ENCODE results near the gene MATCAP1. TPM values are rescaled to one million over a fixed set of nuclear protein-coding genes. Genes with fewer than 3 reads are reported as not detected.

The MATCAP1 gene
- polyA plus RNA-seq, 1 of the 3 experiments (the other 2 are of a cell fraction) = 68.5 TPM

GRCh38 chr16:67183284-67183626 lies 508 bp downstream of the MATCAP1 start:
- POLR2A ChIA-PET = interaction anchor here (0.7 to 1.6 kb wide), 2 partner anchors 9 to 77 kb away, joined by 3 to 5 read pairs; no protein-coding TSS in a partner anchor
- WGBS (ENCODE audit: low lambda C conversion rate) = 3% methylated on average over 11 of the region's 11 CpGs
- CTCF ChIA-PET = interaction anchor here (1.4 to 4.2 kb wide), 5 partner anchors 8 to 170 kb away, joined by 3 to 27 read pairs (median 7); partner anchors contain the start of genes B3GNT9 and NOL3

GRCh38 chr16:67182288-67182687 lies 1.5 kb downstream of the MATCAP1 start:
- ChIA-PET POLR2A (interaction anchor here (1.6 kb wide), 1 partner anchor 8 kb away, joined by 5 read pairs; no protein-coding TSS in a partner anchor), CTCF (interaction anchor here (1.4 to 4.2 kb wide), 5 partner anchors 8 to 165 kb away, joined by 3 to 27 read pairs (median 7); partner anchors contain the start of genes B3GNT9 and NOL3)
- Histone ChIP-seq H3K27me3 (ENCODE audit: insufficient read depth) (no peaks in the 10 kb centered on the region), H3F3A (replicated peaks; ENCODE audit: insufficient read depth) (peaks cover 42% of the 10 kb centered on the region), H3K27ac (ENCODE audit: low read depth in 2 of 2, low read length in 1 of 2) (peak overlapping the region in 1 of 2 experiments; percentile 51; a peak in 1 of 4 replicates), H4K20me1 (ENCODE audit: insufficient read depth) (peaks cover 6% of the 10 kb centered on the region), H3K79me2 (ENCODE audit: insufficient read depth) (peaks cover 22% of the 10 kb centered on the region), H3K36me3 (replicated peaks in 1 of 2; ENCODE audit: control insufficient read depth in 1 of 2, insufficient read depth in 2 of 2, low read length in 1 of 2) (no peaks in the 10 kb centered on the region), H3K9ac (peak overlapping the region; percentile 96; the same call in 1 of the 2 replicates), H3K9me3 (no peaks in the 10 kb centered on the region), H3K9me2 (no peaks in the 10 kb centered on the region), H3K4me2 (peak overlapping the region; percentile 92), H3K4me1 (ENCODE audit: control insufficient read depth in 1 of 2, insufficient read depth in 2 of 2, low read depth in 1 of 2, low read length in 1 of 2) (peaks cover 22 to 44% of the 10 kb centered on the region in 2 experiments), H3K4me3 (ENCODE audit: low read depth in 2 of 2, low read length in 1 of 2) (peak overlapping the region in 1 of 2 experiments; percentile 82; a peak in 3 of 4 replicates), H2AFZ (ENCODE audit: low read depth) (no peak overlapping the region)
- WGBS (ENCODE audit: low lambda C conversion rate) = 87% methylated on average over 2 of the region's 2 CpGs
- no peak for TF ChIP-seq EP300 (IDR thresholded peaks at IDR 0.05; ENCODE audit: borderline replicate concordance in 1 of 2, low read depth in 1 of 2, low read length in 1 of 2)
- no peak for TF ChIP-seq NRF1 (IDR thresholded peaks at IDR 0.05; ENCODE audit: low read depth, low read length)
- no peak for TF ChIP-seq NFIC (IDR thresholded peaks at IDR 0.05; ENCODE audit: borderline replicate concordance)
- no peak for TF ChIP-seq FOXJ3 (CRISPR knock-in tag; IDR thresholded peaks at IDR 0.05)
- TF ChIP-seq CTCF (IDR thresholded peaks at IDR 0.05) = no peak
- no peak for TF ChIP-seq SMC3 (IDR thresholded peaks at IDR 0.05; ENCODE audit: low read depth, low read length)
- TF ChIP-seq RCOR1 (IDR thresholded peaks at IDR 0.05; ENCODE audit: low read length) = no peak
- TF ChIP-seq MXI1 (IDR thresholded peaks at IDR 0.05; ENCODE audit: low read depth, low read length) = no peak
- TF ChIP-seq GATA2 (CRISPR knock-in tag; IDR thresholded peaks at IDR 0.05) = no peak
- no peak for DNase-seq

More at GRCh38 chr16:67183284-67183626, 508 bp downstream of the MATCAP1 start:
- H3K4me1 ChIP-seq (ENCODE audit: control insufficient read depth in 1 of 2, insufficient read depth in 2 of 2, low read depth in 1 of 2, low read length in 1 of 2) = peaks cover 22 to 34% of the 10 kb centered on the region in 2 experiments
- peak overlapping the region; percentile 92 for H3K4me2 ChIP-seq
- DNase-seq = no peak
- TF ChIP-seq ZBTB33 (IDR thresholded peaks at IDR 0.05; ENCODE audit: borderline replicate concordance, low read depth) = no peak
- no peaks in the 10 kb centered on the region; the same call in none of the 2 replicates for H4K20me1 ChIP-seq (ENCODE audit: insufficient read depth)
- H3K27ac ChIP-seq (ENCODE audit: low read depth in 2 of 2, low read length in 1 of 2) = peak overlapping the region; percentile 60 to 92; a peak in 3 of 4 replicates
- H3F3A ChIP-seq (replicated peaks; ENCODE audit: insufficient read depth) = peaks cover 36% of the 10 kb centered on the region
- peak overlapping the region; percentile 66; the same call in 1 of the 2 replicates for H2AFZ ChIP-seq (ENCODE audit: low read depth)
- H3K9me3 ChIP-seq = no peaks in the 10 kb centered on the region
- H3K27me3 ChIP-seq (ENCODE audit: insufficient read depth) = no peaks in the 10 kb centered on the region
- H3K79me2 ChIP-seq (ENCODE audit: insufficient read depth) = peaks cover 22% of the 10 kb centered on the region
- peak overlapping the region; percentile 96 for H3K9ac ChIP-seq
- H3K9me2 ChIP-seq = no peaks in the 10 kb centered on the region
- peak overlapping the region; percentile 81 to 82 for H3K4me3 ChIP-seq (ENCODE audit: low read depth in 2 of 2, low read length in 1 of 2)
- H3K36me3 ChIP-seq (replicated peaks in 1 of 2; ENCODE audit: control insufficient read depth in 1 of 2, insufficient read depth in 2 of 2, low read length in 1 of 2) = no peaks in the 10 kb centered on the region

All from SK-N-SH (cell line).